ENCODE data around the gene LAD1.

Gene LAD1

GRCh38 chr1:201332021-201332420 is 67.1 kb downstream of the LAD1 start:
- H3K27ac Mint-ChIP-seq = no peak overlapping the region
- peaks cover 3 to 9% of the 10 kb centered on the region in 2 donors for H3K27me3 Mint-ChIP-seq
- DNase-seq = no peak
- no peaks in the 10 kb centered on the region for H3K36me3 Mint-ChIP-seq
- H3K9me3 Mint-ChIP-seq = no peaks in the 10 kb centered on the region
- no peak overlapping the region for H3K4me3 Mint-ChIP-seq
- no peak for ATAC-seq (replicated peaks)
- no peaks in the 10 kb centered on the region for H3K4me1 Mint-ChIP-seq

- no peak for DNase-seq
- no peak overlapping the region for H3K4me3 Mint-ChIP-seq
- no peaks in the 10 kb centered on the region for H3K9me3 Mint-ChIP-seq
- peaks cover 2 to 3% of the 10 kb centered on the region in 2 donors for H3K27me3 Mint-ChIP-seq
- no peaks in the 10 kb centered on the region for H3K36me3 Mint-ChIP-seq
- no peak overlapping the region for H3K27ac Mint-ChIP-seq
- no peak for ATAC-seq (replicated peaks)
- H3K4me1 Mint-ChIP-seq = no peaks in the 10 kb centered on the region
Measured at GRCh38 chr1:201331166-201331565, 68.0 kb downstream of the LAD1 start.

All from stimulated activated naive B cell treated with anti-CD40 and anti-IgM and Interleukin-4, amounts not matched to agents 10 μg/mL and 1 μg/mL and 100 μg/mL, for 72 hours (primary cell).